ENCODE data around the gene UBE2QL1.
A peak's percentile ranks its signal among the peaks of the same experiment; 100 is the strongest.

The UBE2QL1 gene

DNA sequence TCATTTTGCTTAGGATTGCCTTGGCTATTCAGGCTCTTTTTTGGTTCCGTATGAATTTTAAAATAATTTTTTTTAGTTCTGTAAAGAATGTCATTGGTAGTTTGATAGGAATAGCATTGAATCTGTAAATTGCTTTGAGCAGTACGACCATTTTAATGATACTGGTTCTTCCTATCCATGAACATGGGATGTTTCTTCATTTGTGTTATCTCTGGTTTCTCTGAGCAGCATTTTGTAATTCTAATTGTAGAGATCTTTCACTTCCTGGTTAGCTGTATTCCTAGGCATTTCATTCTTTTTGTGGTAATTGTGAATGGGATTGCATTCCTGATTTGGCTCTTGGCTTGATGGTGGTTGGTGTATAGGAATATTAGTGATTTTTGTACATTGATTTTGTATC is 6.3 kb upstream of the UBE2QL1 start:
- Histone ChIP-seq H3K27me3 (no peaks in the 10 kb centered on the region), H3K9me3 (no peaks in the 10 kb centered on the region), H3K4me3 (ENCODE audit: low read depth, low read length) (no peak overlapping the region), H3K4me1 (no peaks in the 10 kb centered on the region), H3K36me3 (no peaks in the 10 kb centered on the region)
- DNase-seq = no peak
- TF ChIP-seq, protein P1, sequence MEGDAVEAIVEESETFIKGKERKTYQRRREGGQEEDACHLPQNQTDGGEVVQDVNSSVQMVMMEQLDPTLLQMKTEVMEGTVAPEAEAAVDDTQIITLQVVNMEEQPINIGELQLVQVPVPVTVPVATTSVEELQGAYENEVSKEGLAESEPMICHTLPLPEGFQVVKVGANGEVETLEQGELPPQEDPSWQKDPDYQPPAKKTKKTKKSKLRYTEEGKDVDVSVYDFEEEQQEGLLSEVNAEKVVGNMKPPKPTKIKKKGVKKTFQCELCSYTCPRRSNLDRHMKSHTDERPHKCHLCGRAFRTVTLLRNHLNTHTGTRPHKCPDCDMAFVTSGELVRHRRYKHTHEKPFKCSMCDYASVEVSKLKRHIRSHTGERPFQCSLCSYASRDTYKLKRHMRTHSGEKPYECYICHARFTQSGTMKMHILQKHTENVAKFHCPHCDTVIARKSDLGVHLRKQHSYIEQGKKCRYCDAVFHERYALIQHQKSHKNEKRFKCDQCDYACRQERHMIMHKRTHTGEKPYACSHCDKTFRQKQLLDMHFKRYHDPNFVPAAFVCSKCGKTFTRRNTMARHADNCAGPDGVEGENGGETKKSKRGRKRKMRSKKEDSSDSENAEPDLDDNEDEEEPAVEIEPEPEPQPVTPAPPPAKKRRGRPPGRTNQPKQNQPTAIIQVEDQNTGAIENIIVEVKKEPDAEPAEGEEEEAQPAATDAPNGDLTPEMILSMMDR (IDR thresholded peaks at IDR 0.05; ENCODE audit: low read depth, low read length) = no peak

DNA sequence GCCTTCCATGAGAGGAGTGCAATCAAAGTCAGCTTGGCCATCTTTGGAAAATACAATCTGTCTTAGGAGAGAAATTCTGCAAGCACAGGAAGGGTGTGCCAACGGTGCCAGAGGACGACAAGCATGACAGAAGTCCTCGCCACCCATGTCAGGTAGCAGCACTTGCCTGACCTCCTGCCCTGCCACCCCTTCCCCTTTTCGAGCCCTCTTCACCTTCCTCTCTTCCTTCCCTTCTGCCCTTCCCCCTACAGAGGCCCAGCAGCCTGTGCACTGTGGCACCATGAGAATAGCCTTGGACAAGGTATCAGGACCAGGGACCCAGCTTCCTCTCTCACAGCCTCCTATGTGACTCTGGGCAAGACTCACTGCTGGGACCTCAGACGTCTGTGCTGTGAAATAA is 5.3 kb upstream of the UBE2QL1 start:
- TF ChIP-seq, protein P1 (IDR thresholded peaks at IDR 0.05; ENCODE audit: low read depth, low read length) = no peak
- Histone ChIP-seq H3K4me1 (no peaks in the 10 kb centered on the region), H3K36me3 (no peaks in the 10 kb centered on the region), H3K9me3 (no peaks in the 10 kb centered on the region), H3K4me3 (ENCODE audit: low read depth, low read length) (no peak overlapping the region), H3K27me3 (no peaks in the 10 kb centered on the region)
- no peak for DNase-seq

DNA sequence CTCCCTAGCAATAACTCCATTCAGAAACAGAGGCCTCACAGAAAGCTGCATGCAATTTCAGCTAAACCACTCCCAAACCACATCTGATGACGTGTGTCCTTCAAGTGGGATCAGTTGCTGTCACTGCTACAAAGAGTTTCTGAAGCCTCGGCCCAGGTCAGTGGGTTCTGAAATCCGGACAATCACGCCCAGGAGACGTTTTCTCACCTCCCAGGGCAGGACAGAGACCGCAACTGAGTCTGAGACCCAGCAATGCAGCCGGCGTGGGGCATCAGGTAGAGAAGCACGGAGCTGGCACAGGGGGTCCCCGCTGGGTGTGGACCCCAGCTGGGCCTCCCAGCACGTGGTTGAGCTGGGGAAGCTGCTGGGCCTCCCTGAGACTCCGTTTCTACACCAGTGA is 2.6 kb upstream of the UBE2QL1 start:
- Histone ChIP-seq H3K4me3 (ENCODE audit: low read depth, low read length) (no peak overlapping the region), H3K9me3 (0 out of 2 replicates have a peak, but pooled peaks cover 3% of the 10 kb centered on the region), H3K27me3 (peaks cover 9% of the 10 kb centered on the region), H3K4me1 (peaks cover 5% of the 10 kb centered on the region), H3K36me3 (no peaks in the 10 kb centered on the region)
- no peak for DNase-seq
- TF ChIP-seq, protein P1 (IDR thresholded peaks at IDR 0.05; ENCODE audit: low read depth, low read length) = no peak

DNA sequence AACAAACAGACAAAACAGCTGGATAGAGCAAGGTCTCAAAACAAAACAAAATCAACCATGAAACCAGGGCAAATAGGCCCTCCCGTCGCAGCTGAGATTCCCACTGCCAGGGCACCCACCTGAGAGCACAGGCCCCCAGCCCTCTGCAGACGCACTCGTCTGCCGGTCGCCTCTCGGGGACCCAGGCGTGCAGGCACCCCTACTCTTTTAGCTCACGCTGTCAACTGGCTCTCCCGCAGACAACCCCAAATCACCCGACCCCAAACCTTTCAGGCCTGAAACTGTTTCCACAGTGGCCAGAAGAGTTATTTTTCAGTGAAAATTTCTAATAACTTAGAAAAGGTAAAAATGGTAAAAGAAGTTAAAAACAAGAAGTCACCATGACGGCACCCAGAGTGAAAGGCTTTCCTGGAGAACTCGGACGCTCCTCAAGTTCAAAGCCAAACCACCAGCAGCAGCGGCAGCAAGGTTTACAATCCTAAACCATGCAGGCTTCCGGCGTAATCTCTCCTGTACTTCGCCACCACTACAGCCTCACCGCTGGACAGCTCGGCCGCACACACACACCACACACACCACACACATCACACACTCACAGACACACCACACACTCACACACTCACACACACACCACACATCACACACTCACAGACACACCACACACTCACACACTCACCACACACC is 1.9 kb upstream of the UBE2QL1 start:
- TF ChIP-seq, protein P1 (IDR thresholded peaks at IDR 0.05; ENCODE audit: low read depth, low read length) = no peak
- no peaks in the 10 kb centered on the region for H3K36me3 ChIP-seq
- H3K9me3 ChIP-seq = 0 out of 2 replicates have a peak, but pooled peaks cover 3% of the 10 kb centered on the region
- no peak overlapping the region for H3K4me3 ChIP-seq (ENCODE audit: low read depth, low read length)
- DNase-seq = no peak
- peaks cover 9% of the 10 kb centered on the region for H3K27me3 ChIP-seq
- H3K4me1 ChIP-seq = peaks cover 5% of the 10 kb centered on the region

DNA sequence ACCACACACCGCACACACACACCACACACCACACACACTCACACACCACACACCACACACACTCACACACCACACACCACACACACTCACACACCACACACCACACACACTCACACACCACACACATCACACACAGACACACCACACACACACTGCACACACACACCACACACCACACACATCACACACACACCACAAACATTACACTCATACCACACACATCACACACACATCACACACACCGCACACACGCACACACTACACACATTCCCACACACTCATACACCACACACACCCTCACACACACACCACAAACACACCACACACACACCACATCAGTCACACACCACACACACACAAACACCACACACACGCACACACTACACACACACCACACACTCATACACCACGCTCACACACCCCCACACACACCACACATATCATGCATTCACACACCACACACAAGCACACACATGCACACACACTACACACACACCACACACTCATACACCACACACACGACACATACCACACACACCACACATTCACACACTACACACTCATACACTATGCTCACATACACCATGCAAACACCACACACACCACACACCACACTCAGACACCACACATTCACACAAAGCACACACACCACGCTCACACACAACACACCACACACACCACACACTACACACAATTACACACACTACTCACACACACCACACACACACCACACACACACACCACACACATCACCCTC is 1.1 kb upstream of the UBE2QL1 start:
- Histone ChIP-seq H3K4me3 (ENCODE audit: low read depth, low read length) (no peak overlapping the region), H3K27me3 (peaks cover 9% of the 10 kb centered on the region), H3K36me3 (no peaks in the 10 kb centered on the region), H3K4me1 (peaks cover 5% of the 10 kb centered on the region), H3K9me3 (0 out of 2 replicates have a peak, but pooled peaks cover 3% of the 10 kb centered on the region)
- DNase-seq = no peak
- TF ChIP-seq, protein P1 (IDR thresholded peaks at IDR 0.05; ENCODE audit: low read depth, low read length) = no peak

DNA sequence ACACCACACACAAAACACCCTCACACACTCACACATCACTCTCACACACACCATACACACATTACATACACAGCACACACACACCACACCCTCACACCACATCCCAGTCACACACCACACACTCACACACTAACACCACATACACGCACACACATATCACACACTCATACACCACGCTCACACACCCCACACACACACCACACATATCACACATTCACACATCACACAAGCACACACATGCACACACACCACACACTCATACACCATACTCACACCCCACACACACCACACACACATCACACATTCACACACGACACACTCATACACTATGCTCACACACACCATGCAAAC is 543 bp upstream of the UBE2QL1 start:
- Histone ChIP-seq H3K4me3 (ENCODE audit: low read depth, low read length) (peak overlapping the region; percentile 26; the same call in 1 of the 2 replicates), H3K9me3 (0 out of 2 replicates have a peak, but pooled peaks cover 3% of the 10 kb centered on the region), H3K36me3 (no peaks in the 10 kb centered on the region), H3K4me1 (peaks cover 5% of the 10 kb centered on the region), H3K27me3 (peaks cover 9% of the 10 kb centered on the region)
- TF ChIP-seq, protein P1 (IDR thresholded peaks at IDR 0.05; ENCODE audit: low read depth, low read length) = no peak
- DNase-seq = no peak
